Duodenal mucosa (tissue), 2 donors: Measurements from ENCODE around the gene COQ8A.

Source experiments
- H3K27ac ChIP-seq: one replicate; pipeline ENCODE4 v1.7.0; 2013; ENCODE audit warnings: low read depth, low read length
- H3K27me3 ChIP-seq, 2 donors: one replicate each; pipeline ENCODE4 v1.7.0; 2013; ENCODE audit warnings: low read length in 2 of 2, control low read depth in 1 of 2; ENCODE audit not compliant: insufficient read depth in 2 of 2, control insufficient read depth in 1 of 2
- H3K36me3 ChIP-seq, 2 donors: one replicate each; pipeline ENCODE4 v1.7.0; 2013; ENCODE audit warnings: low read length in 2 of 2, control low read depth in 1 of 2; ENCODE audit not compliant: insufficient read depth in 2 of 2, control insufficient read depth in 1 of 2
- H3K4me1 ChIP-seq, 2 donors: one replicate each; pipeline ENCODE4 v1.7.0; 2013; ENCODE audit warnings: low read length in 2 of 2, control low read depth in 1 of 2; ENCODE audit not compliant: insufficient read depth in 2 of 2, control insufficient read depth in 1 of 2
- H3K4me3 ChIP-seq, 2 donors: one replicate each; pipeline ENCODE4 v1.7.0; 2013; ENCODE audit warnings: low read length in 2 of 2, low read depth in 1 of 2
- H3K9ac ChIP-seq, 2 donors: one replicate each; pipeline ENCODE4 v1.7.0; 2013; ENCODE audit warnings: low read length in 2 of 2, low read depth in 1 of 2
- H3K9me3 ChIP-seq, 2 donors: one replicate each; pipeline ENCODE4 v1.7.0; 2013; ENCODE audit warnings: low read length in 2 of 2, control low read depth in 1 of 2; ENCODE audit not compliant: control insufficient read depth in 1 of 2

Gene COQ8A

DNA sequence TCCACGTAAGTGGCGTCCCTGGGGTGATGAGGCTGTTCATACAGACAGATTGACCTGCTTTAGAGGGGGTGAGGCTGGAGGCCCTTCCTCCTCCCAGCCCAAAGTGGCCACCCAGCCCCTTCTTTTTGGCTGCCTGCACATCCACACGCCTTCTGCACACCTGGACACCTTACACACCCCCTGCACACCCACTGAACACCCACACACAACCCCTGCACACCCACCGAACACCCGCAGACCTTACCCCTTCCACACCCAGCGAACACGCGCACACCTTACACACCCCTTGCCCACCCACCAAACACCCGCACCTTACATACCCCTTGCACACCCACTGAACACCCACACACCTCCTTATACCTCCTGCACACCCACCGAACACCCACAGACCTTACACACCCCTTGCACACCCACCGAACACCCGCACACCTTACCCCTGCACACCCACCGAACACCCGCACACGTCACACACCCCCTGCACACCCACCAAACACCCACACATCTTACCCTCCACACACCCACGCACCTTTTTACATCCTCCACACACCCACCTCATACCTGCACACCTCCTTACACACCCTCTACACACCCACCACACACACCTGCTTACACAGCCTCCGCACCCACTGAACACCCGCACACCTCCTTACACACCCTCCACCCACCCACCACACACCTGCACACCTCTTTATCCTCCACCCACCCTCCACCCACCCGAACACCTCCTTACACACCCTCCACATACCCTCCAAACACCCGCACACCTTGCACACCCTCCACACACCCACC, 37.7 kb downstream of the COQ8A start:
- H3K36me3 ChIP-seq = peaks cover under 1 to 48% of the 10 kb centered on the region in 2 donors
- H3K9ac ChIP-seq = no peak overlapping the region
- H3K27ac ChIP-seq = no peak overlapping the region
- no peak overlapping the region for H3K4me3 ChIP-seq
- peaks cover 14 to 22% of the 10 kb centered on the region in 2 donors for H3K4me1 ChIP-seq
- H3K27me3 ChIP-seq = no peaks in the 10 kb centered on the region
- H3K9me3 ChIP-seq = no peaks in the 10 kb centered on the region

DNA sequence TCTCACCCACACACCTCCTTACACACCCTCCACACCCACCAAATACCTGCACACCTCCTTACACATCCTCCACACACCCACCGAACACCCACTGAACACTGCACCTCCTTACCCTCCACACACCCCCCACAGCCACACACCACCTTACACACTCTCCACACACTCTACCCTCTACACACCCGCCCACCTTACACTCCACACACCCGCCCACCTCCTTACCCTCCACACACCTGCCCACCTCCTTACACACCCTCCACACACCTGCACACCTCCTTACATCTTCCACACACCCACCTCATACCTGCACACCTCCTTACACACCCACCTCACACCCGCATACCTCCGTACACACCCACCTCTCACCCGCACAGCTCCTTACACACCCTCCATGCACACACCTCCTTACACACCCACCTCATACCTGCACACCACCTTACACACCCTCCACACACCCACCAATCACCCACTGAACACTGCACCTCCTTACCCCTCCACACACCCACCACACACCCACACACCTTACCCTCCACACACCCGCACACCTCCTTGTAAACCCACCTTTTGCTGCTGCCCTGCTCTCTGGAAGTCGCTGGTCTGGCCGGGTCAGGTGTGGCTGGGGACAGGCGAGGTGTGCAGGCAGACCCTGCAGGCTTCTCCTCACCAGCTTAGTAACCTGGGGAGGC, 38.5 kb downstream of the COQ8A start:
- Histone ChIP-seq H3K27me3 (no peaks in the 10 kb centered on the region), H3K4me3 (no peak overlapping the region), H3K36me3 (peaks cover 5 to 52% of the 10 kb centered on the region in 2 donors), H3K9ac (no peak overlapping the region), H3K4me1 (peaks cover 14 to 17% of the 10 kb centered on the region in 2 donors), H3K9me3 (no peaks in the 10 kb centered on the region), H3K27ac (no peak overlapping the region)

DNA sequence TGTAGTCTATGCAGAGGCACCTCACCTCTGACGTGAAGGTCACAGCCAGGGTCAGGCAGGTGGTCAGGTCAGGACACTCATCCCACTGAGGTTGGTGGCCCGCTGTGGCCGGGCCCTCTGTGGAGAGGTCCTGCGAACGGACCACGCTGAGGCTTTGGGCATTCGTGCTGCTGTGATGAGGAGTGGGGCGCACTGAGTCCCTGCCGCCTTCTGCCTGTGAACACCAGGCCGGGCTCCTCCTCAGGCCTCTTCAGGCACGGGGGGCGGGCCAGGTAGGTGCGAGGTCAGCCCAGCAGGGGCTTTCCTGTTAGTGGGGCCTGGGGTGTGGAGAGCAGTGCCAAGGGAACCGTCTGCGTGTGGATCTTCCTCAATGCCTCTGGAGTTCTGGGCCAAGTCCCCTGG, 39.0 kb downstream of the COQ8A start:
- Histone ChIP-seq H3K4me3 (no peak overlapping the region), H3K4me1 (peaks cover 9 to 12% of the 10 kb centered on the region in 2 donors), H3K27ac (no peak overlapping the region), H3K9me3 (no peaks in the 10 kb centered on the region), H3K27me3 (no peaks in the 10 kb centered on the region), H3K9ac (no peak overlapping the region), H3K36me3 (peaks cover 5 to 53% of the 10 kb centered on the region in 2 donors)

GRCh38 chr1:226979517-226980121, 39.5 kb downstream of the COQ8A start:
- Histone ChIP-seq H3K4me3 (no peak overlapping the region), H3K27me3 (no peaks in the 10 kb centered on the region), H3K9me3 (no peaks in the 10 kb centered on the region), H3K4me1 (peaks cover 4 to 6% of the 10 kb centered on the region in 2 donors), H3K36me3 (peaks cover 7 to 58% of the 10 kb centered on the region in 2 donors), H3K9ac (no peak overlapping the region), H3K27ac (no peak overlapping the region)

DNA sequence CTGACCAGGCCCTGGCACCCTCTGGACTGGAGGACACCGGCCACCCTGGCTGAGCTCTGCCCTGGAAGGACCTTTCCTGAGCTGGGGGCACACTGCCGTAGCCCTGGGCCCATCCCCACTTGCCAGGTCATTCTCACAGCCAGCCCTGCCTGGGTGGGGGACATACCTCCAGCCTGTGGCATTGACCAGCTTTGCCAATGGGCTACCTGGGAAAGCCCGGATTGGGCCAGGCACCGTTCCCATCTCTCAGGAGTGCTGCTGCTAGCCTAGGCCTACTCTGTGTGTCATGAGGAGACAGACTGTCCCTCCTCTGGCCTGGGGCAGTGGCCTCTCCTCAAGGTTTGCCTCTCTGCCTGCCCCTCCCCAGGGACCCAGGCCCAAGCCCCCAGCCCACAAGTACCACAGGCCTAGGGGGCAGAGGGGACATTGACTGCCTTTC, 40.0 kb downstream of the COQ8A start:
- H3K9ac ChIP-seq = no peak overlapping the region
- no peak overlapping the region for H3K4me3 ChIP-seq
- no peaks in the 10 kb centered on the region for H3K9me3 ChIP-seq
- H3K36me3 ChIP-seq = peaks cover 11 to 58% of the 10 kb centered on the region in 2 donors
- H3K27ac ChIP-seq = no peak overlapping the region
- H3K4me1 ChIP-seq = peaks cover 0 to 1% of the 10 kb centered on the region in 2 donors
- no peaks in the 10 kb centered on the region for H3K27me3 ChIP-seq

- Histone ChIP-seq H3K36me3 (peaks cover 11 to 63% of the 10 kb centered on the region in 2 donors), H3K27me3 (no peaks in the 10 kb centered on the region), H3K9ac (no peak overlapping the region), H3K4me3 (no peak overlapping the region), H3K9me3 (no peaks in the 10 kb centered on the region), H3K4me1 (no peaks in the 10 kb centered on the region), H3K27ac (no peak overlapping the region)
These were observed 40.7 kb downstream of the COQ8A start for GRCh38 chr1:226980565-226981385.

- no peaks in the 10 kb centered on the region for H3K4me1 ChIP-seq
- no peak overlapping the region for H3K4me3 ChIP-seq
- peaks cover 13 to 70% of the 10 kb centered on the region in 2 donors for H3K36me3 ChIP-seq
- H3K27me3 ChIP-seq = no peaks in the 10 kb centered on the region
- no peaks in the 10 kb centered on the region for H3K9me3 ChIP-seq
- H3K27ac ChIP-seq = no peak overlapping the region
- H3K9ac ChIP-seq = no peak overlapping the region
These were observed 41.3 kb downstream of the COQ8A start for GRCh38 chr1:226981386-226981817.

DNA sequence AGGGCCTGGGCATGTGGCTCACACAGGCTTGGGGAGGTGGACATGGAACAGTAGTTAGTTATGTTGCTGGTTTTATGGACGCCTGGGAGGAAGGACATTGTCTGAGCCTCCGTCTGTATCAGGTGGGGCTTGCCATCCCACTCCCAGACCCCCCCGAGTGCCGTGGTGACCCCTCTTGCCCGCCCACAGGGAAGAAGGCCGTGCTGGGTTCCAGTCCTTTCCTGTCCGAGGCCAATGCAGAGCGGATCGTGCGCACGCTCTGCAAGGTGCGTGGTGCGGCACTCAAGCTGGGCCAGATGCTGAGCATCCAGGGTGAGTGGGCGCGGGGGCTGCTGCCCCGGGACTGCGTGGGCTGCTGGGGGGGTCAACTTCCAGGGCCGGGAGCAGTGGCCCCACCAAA, 41.7 kb downstream of the COQ8A start:
- H3K36me3 ChIP-seq = peaks cover 18 to 74% of the 10 kb centered on the region in 2 donors
- H3K4me1 ChIP-seq = peaks cover 0 to 4% of the 10 kb centered on the region in 2 donors
- H3K4me3 ChIP-seq = no peak overlapping the region
- no peaks in the 10 kb centered on the region for H3K27me3 ChIP-seq
- no peak overlapping the region for H3K9ac ChIP-seq
- no peaks in the 10 kb centered on the region for H3K9me3 ChIP-seq
- H3K27ac ChIP-seq = no peak overlapping the region

DNA sequence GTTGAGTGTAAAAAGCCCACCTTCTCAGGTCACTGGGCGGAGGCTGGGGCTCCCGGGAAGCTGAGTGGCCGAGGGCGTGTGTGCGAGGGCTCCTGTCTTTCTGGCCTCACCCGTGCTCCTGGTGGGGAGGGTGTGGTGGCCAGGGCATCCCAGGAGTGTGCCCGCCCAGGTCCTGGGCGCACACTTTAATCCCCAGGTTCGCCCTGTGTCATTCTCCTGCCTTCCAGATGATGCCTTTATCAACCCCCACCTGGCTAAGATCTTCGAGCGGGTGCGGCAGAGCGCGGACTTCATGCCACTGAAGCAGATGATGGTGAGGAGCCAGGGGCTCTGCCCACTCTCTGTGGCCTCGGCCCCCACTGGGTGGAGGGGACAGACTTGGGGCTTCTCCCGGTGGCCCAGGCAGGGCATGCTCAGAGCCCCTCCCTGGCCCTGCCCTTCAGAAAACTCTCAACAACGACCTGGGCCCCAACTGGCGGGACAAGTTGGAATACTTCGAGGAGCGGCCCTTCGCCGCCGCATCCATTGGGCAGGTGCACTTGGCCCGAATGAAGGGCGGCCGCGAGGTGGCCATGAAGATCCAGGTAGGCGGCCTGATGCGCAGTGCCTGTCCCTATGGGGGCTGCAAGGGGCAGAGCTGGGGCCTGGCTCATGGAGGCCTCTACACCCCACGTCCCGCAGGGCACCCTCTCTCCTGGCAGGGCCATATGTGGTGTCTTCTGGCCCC, 42.5 kb downstream of the COQ8A start:
- H3K27ac ChIP-seq = no peak overlapping the region
- H3K9me3 ChIP-seq = no peaks in the 10 kb centered on the region
- no peak overlapping the region for H3K9ac ChIP-seq
- peaks cover 21 to 76% of the 10 kb centered on the region in 2 donors for H3K36me3 ChIP-seq
- H3K4me1 ChIP-seq = peaks cover 1 to 12% of the 10 kb centered on the region in 2 donors
- no peak overlapping the region for H3K4me3 ChIP-seq
- H3K27me3 ChIP-seq = no peaks in the 10 kb centered on the region
